HG03139 (cell line): ENCODE data around the gene OR4A47.
"Not testable (repeated sequence)": the region's sequence is repeated elsewhere in the genome, so short reads cannot be mapped to it uniquely, and the experiment has no call there.

Experiments used
- ATAC-seq: cut with Tn5 transposase; IDR thresholded peaks from one replicate; pipeline ENCODE4 v1.9.1; 2021; ENCODE audit not compliant: unreplicated experiment

OR4A47 gene

GRCh38 chr11:48488493-48488892 is at the start of gene OR4A47:
TSS of gene OR4A47 (plus strand) at chr11:48488793. CDS start at chr11:48488793, 0 bp downstream.
- not testable (repeated sequence) for ATAC-seq

- not testable (repeated sequence) for ATAC-seq
These were observed 32.7 kb upstream of the OR4A47 start for GRCh38 chr11:48455909-48456308.

- ATAC-seq = not testable (repeated sequence)
These were observed 14.6 kb upstream of the OR4A47 start for GRCh38 chr11:48473966-48474365.

- not testable (repeated sequence) for ATAC-seq
These were observed 13.9 kb upstream of the OR4A47 start for GRCh38 chr11:48474703-48475102.

GRCh38 chr11:48506169-48506568 is 17.6 kb downstream of the OR4A47 start:
- ATAC-seq = not testable (repeated sequence)

GRCh38 chr11:48538991-48539390 is 50.4 kb downstream of the OR4A47 start:
- ATAC-seq = no peak
